ENCODE measurements around the gene ELOVL2.

DNA sequence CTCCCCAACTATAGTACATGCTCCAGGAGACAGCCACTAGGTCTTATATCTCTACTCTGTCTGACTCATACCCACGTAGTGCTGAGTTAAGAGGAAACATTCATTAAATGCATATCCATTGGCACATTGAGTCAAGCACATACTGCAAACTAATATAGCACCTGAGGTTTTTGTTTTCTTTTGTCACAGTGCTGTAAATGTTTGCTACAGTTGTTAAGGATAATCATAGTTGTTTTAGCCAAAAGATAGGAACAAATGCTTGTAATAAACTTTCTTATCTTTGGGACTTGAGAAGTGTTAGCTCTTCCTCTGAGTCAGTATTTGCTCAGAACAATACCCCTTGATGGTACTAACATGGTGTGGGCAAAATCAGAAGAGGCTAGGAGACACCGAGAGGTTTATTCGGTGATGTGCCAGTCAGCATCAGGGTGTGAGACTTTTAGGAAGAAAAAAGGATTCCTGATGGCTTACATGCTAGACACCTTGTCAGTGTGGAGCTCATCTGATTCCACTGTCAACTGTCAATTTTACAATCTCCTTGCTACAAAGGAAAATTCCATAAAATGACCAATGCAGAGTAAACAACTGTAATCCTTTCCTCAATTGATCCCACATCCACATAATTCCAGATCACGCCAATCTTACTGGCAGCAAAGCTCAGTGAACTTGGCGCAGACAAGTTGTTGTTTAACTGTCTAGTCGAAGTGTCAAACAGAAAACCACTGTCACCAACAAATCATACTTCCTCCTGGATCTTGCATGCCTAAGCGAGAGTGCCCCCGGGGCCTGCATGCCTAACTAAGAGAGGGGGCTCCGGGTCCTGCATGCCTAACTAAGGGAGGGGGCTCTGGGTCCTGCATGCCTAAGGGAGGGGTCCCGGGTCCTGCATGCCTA lies 36.1 kb downstream of the ELOVL2 start:
- no peak for TF ChIP-seq CTCF (IDR thresholded peaks at IDR 0.05)
- no peak for TF ChIP-seq EP300 (IDR thresholded peaks at IDR 0.05)
